Stimulated activated CD4-positive, alpha-beta T cell treated with anti-CD3 and anti-CD28 coated beads, Interleukin-4, amount 100 ng/mL, for 48 hours (primary cell): ENCODE measurements around the gene RIC3.

Source experiments
- DNase-seq, 2 donors: peaks; one replicate each; pipeline ENCODE4 v3.0.0-alpha.2; 2020; ENCODE audit warnings: low read depth in 2 of 2

Gene RIC3

GRCh38 chr11:8067567-8067928 is 101.3 kb downstream of the RIC3 start:
- no peak for DNase-seq

- DNase-seq: no peak
Observed at GRCh38 chr11:8066911-8067455, 101.8 kb downstream of the RIC3 start.

GRCh38 chr11:8066036-8066910 is 102.6 kb downstream of the RIC3 start:
- DNase-seq: no peak

GRCh38 chr11:8065031-8065430 is 103.8 kb downstream of the RIC3 start:
- DNase-seq: no peak

GRCh38 chr11:8063324-8063723 is 105.5 kb downstream of the RIC3 start:
- no peak for DNase-seq

GRCh38 chr11:8062781-8063257 is 106.0 kb downstream of the RIC3 start:
- no peak for DNase-seq

GRCh38 chr11:8061555-8062428 is 107.0 kb downstream of the RIC3 start:
- no peak for DNase-seq

GRCh38 chr11:8060801-8061554 is 107.8 kb downstream of the RIC3 start:
- DNase-seq: no peak

GRCh38 chr11:8060146-8060719 is 108.6 kb downstream of the RIC3 start:
- no peak for DNase-seq

- DNase-seq: no peak
Observed at GRCh38 chr11:8059571-8060011, 109.2 kb downstream of the RIC3 start.

- no peak for DNase-seq
Observed at GRCh38 chr11:8059030-8059429, 109.8 kb downstream of the RIC3 start.

GRCh38 chr11:8058216-8058615 is 110.6 kb downstream of the RIC3 start:
- DNase-seq: no peak

- DNase-seq: no peak
Observed at GRCh38 chr11:8056810-8057463, 111.9 kb downstream of the RIC3 start.
